Measurements from ENCODE around the gene TTBK2.

- TF ChIP-seq EP300 (conservative IDR thresholded peaks at IDR 0.05; ENCODE audit: poor library complexity, severe bottlenecking) = no peak
- TF ChIP-seq POLR2AphosphoS5 (IDR thresholded peaks at IDR 0.05) = no peak
- no peak for TF ChIP-seq TAF1 (IDR thresholded peaks at IDR 0.05; ENCODE audit: low read depth)
- no peak for TF ChIP-seq REST (IDR thresholded peaks at IDR 0.05; ENCODE audit: borderline replicate concordance)
- no peak for TF ChIP-seq CTCF (IDR thresholded peaks at IDR 0.05; ENCODE audit: poor library complexity, severe bottlenecking)
- no peak for TF ChIP-seq EZH2 (IDR thresholded peaks at IDR 0.05; ENCODE audit: borderline replicate concordance, insufficient read depth, low read length, poor library complexity, severe bottlenecking)
- no peak for TF ChIP-seq SMC3 (conservative IDR thresholded peaks at IDR 0.05; ENCODE audit: poor library complexity)
- no peak for TF ChIP-seq RAD21 (conservative IDR thresholded peaks at IDR 0.05)
- TF ChIP-seq MXI1 (conservative IDR thresholded peaks at IDR 0.05; ENCODE audit: poor library complexity, severe bottlenecking) = no peak
Measured at GRCh38 chr15:42750306-42750705, 170.3 kb downstream of the TTBK2 start.
